Skeletal muscle satellite cell (primary cell): ENCODE measurements around the gene CYB561D2.
A peak's percentile ranks its signal among the peaks of the same experiment; 100 is the strongest.

Source experiments
- H3K27me3 ChIP-seq: 2 replicates; pipeline ENCODE4 v1.7.0; 2013; ENCODE audit warnings: low read length; ENCODE audit not compliant: control insufficient read depth, insufficient read depth
- H3K36me3 ChIP-seq: 2 replicates; pipeline ENCODE4 v1.7.0; 2013; ENCODE audit warnings: mild to moderate bottlenecking, control low read depth, low read length; ENCODE audit not compliant: insufficient read depth
- H3K4me1 ChIP-seq: 2 replicates; pipeline ENCODE4 v1.7.0; 2013; ENCODE audit warnings: low read length; ENCODE audit not compliant: control insufficient read depth, insufficient read depth
- H3K4me2 ChIP-seq: 2 replicates; pipeline ENCODE4 v1.7.0; 2013; ENCODE audit warnings: mild to moderate bottlenecking, low read length
- H3K4me3 ChIP-seq: 2 replicates; pipeline ENCODE4 v1.7.0; 2013; ENCODE audit warnings: low read length
- H3K9ac ChIP-seq: 2 replicates; pipeline ENCODE4 v1.7.0; 2013; ENCODE audit warnings: mild to moderate bottlenecking, low read depth, low read length, moderate library complexity
- H3K9me3 ChIP-seq: replicated peaks from 2 replicates; pipeline ENCODE4 v1.7.0; 2013; ENCODE audit warnings: mild to moderate bottlenecking, control low read depth, low read length

Gene CYB561D2

DNA sequence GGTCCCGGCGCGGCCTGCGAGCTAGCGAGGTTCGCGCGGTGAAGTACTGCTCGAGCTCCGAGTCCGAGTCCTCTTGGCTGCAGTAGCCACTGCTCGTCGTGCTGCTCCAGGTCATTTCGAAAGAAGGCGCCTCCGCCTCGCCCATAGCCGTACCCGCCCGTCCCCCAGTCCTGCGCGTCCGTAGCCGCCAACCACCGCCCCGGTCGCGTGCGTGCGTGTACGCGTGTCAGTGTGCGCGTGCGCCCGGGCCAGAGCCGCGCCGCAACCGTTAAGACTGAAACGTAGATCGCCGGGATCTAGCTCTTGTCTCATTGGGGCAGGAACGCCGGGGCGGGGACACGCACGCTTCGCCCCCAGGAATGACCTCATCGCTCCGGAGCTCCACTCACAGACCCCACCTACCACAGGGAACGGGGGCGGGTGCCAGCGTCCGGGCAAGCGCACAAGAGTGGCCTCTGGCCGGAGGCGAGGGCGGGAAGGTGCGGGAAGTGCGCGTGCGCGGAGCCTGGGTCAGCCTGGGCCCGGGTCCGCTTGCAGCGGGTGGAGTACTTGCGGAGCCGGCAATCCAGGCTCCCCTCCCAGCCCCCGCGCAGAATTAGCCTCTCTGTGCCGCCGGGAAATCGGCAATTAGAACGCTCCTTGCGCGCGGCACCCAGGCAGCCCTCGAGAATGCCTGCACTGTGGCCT is 13.3 kb upstream of the CYB561D2 start:
- H3K36me3 ChIP-seq: no peaks in the 10 kb centered on the region
- H3K9me3 ChIP-seq: no peaks in the 10 kb centered on the region
- H3K4me2 ChIP-seq: peak overlapping the region; percentile 81
- H3K4me3 ChIP-seq: peak overlapping the region; percentile 98
- H3K9ac ChIP-seq: peak overlapping the region; percentile 94
- no peaks in the 10 kb centered on the region for H3K27me3 ChIP-seq
- peaks cover 69% of the 10 kb centered on the region for H3K4me1 ChIP-seq

- Histone ChIP-seq H3K27me3 (no peaks in the 10 kb centered on the region), H3K9me3 (no peaks in the 10 kb centered on the region), H3K36me3 (no peaks in the 10 kb centered on the region), H3K4me3 (peak overlapping the region; percentile 21), H3K4me1 (peaks cover 60% of the 10 kb centered on the region), H3K9ac (no peak overlapping the region), H3K4me2 (peak overlapping the region; percentile 81)
Measured at GRCh38 chr3:50338965-50339364, 11.7 kb upstream of the CYB561D2 start.

GRCh38 chr3:50339485-50340146 is 11.0 kb upstream of the CYB561D2 start:
- H3K27me3 ChIP-seq: no peaks in the 10 kb centered on the region
- no peaks in the 10 kb centered on the region for H3K9me3 ChIP-seq
- no peaks in the 10 kb centered on the region for H3K36me3 ChIP-seq
- peak overlapping the region; percentile 81 for H3K4me2 ChIP-seq
- peaks cover 53% of the 10 kb centered on the region for H3K4me1 ChIP-seq
- H3K4me3 ChIP-seq: peak overlapping the region; percentile 79
- H3K9ac ChIP-seq: peak overlapping the region; percentile 82

- Histone ChIP-seq H3K36me3 (no peaks in the 10 kb centered on the region), H3K9me3 (no peaks in the 10 kb centered on the region), H3K9ac (peak overlapping the region; percentile 82), H3K27me3 (no peaks in the 10 kb centered on the region), H3K4me1 (peaks cover 49% of the 10 kb centered on the region), H3K4me2 (peak overlapping the region; percentile 81), H3K4me3 (peak overlapping the region; percentile 79)
Measured at GRCh38 chr3:50340147-50340447, 10.6 kb upstream of the CYB561D2 start.

GRCh38 chr3:50340448-50341329 is 10.0 kb upstream of the CYB561D2 start, which contains the start of gene RASSF1:
Gene RASSF1 (minus strand): TSS chr3:50340836. CDS start chr3:50340805, 31 bp downstream.
- H3K9ac ChIP-seq: peak within 1 kb of the TSS; percentile 82
- H3K36me3 ChIP-seq: no peaks in the 10 kb centered on the region
- peak within 1 kb of the TSS; percentile 81 for H3K4me2 ChIP-seq
- peaks cover 49% of the 10 kb centered on the region for H3K4me1 ChIP-seq
- H3K9me3 ChIP-seq: no peaks in the 10 kb centered on the region
- H3K27me3 ChIP-seq: no peaks in the 10 kb centered on the region
- H3K4me3 ChIP-seq: peak within 1 kb of the TSS; percentile 79

GRCh38 chr3:50341537-50341936 is 9.1 kb upstream of the CYB561D2 start:
- H3K36me3 ChIP-seq: no peaks in the 10 kb centered on the region
- no peaks in the 10 kb centered on the region for H3K27me3 ChIP-seq
- H3K4me1 ChIP-seq: peaks cover 46% of the 10 kb centered on the region
- no peaks in the 10 kb centered on the region for H3K9me3 ChIP-seq
- peak overlapping the region; percentile 79 for H3K4me3 ChIP-seq
- H3K9ac ChIP-seq: peak overlapping the region; percentile 82
- H3K4me2 ChIP-seq: peak overlapping the region; percentile 81

DNA sequence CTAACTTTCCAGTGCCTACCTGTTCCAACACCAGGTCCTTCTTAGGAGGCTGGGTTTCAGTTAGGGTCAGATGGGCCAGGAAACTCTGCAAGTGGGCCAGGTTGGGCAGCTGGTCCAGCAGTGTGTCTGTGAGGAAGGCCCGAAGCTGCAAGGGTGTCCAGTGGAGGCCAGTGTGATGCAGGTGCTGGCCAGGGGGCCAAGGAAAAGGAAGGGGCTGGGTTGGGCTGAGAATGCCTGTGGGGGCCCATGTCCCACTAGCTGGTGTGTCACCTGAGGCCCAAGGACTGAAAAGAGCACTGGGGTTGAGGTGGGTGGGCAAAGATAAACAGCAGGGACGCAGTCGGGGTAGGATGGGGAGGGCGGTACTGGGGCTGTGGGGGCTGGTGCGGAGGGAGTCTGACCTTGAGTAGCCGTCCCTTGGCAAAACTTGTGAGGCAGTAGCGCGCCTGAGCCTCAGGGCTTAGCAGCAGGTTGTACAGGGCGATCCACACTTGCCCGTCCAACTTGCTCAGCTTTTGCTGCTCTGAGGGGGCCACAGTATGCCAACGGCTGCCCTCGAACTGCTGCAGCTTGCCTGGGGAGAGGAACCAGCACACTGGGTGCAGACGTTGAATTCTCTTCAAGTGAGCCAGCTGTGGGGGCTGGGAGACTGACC is 8.5 kb upstream of the CYB561D2 start:
- H3K4me1 ChIP-seq: peaks cover 46% of the 10 kb centered on the region

GRCh38 chr3:50342813-50343633 is 7.6 kb upstream of the CYB561D2 start:
- H3K4me1 ChIP-seq: peaks cover 40% of the 10 kb centered on the region

More for the DNA sequence above, 8.5 kb upstream of the CYB561D2 start:
- H3K9me3 ChIP-seq: no peaks in the 10 kb centered on the region
- no peaks in the 10 kb centered on the region for H3K27me3 ChIP-seq
- no peaks in the 10 kb centered on the region for H3K36me3 ChIP-seq
- no peak overlapping the region for H3K9ac ChIP-seq
- no peak overlapping the region for H3K4me3 ChIP-seq
- peak overlapping the region; percentile 81 for H3K4me2 ChIP-seq

DNA sequence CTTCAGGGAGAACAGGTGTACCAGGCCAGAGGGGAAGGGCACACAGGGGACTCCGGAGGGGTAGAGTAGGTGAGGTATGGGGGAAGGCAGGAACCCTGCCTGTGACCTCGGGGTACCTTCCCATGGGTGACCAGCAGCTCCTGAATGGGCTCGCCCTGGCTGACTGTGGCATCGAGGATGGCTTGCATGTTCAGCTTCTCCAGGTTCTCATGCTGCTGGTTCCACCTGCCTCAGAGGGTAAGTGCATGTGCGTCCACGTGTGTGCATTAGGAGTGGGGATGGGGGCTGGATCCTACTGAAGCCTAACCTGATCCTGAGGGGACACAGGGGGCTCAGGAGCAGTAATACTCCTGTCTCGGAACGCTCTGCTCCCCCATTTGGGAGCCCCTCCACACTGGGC is 5.7 kb upstream of the CYB561D2 start:
- H3K9me3 ChIP-seq: no peaks in the 10 kb centered on the region
- peak overlapping the region; percentile 22 for H3K9ac ChIP-seq
- H3K4me2 ChIP-seq: peak overlapping the region; percentile 94
- H3K27me3 ChIP-seq: no peaks in the 10 kb centered on the region
- peaks cover 4% of the 10 kb centered on the region for H3K36me3 ChIP-seq
- peak overlapping the region; percentile 70 for H3K4me3 ChIP-seq
- H3K4me1 ChIP-seq: peaks cover 36% of the 10 kb centered on the region

More at GRCh38 chr3:50342813-50343633, 7.6 kb upstream of the CYB561D2 start:
- no peak overlapping the region for H3K4me2 ChIP-seq
- H3K4me3 ChIP-seq: no peak overlapping the region
- no peaks in the 10 kb centered on the region for H3K36me3 ChIP-seq
- H3K27me3 ChIP-seq: no peaks in the 10 kb centered on the region
- no peaks in the 10 kb centered on the region for H3K9me3 ChIP-seq
- H3K9ac ChIP-seq: no peak overlapping the region

- Histone ChIP-seq H3K4me1 (peaks cover 35% of the 10 kb centered on the region), H3K4me2 (peak within 1 kb of the TSS; percentile 94), H3K36me3 (peaks cover 4% of the 10 kb centered on the region), H3K9me3 (no peaks in the 10 kb centered on the region), H3K9ac (peak within 1 kb of the TSS; percentile 22), H3K27me3 (no peaks in the 10 kb centered on the region), H3K4me3 (peak within 1 kb of the TSS; percentile 70)
Measured at GRCh38 chr3:50345586-50346234, 5.0 kb upstream of the CYB561D2 start, which contains the start of gene ZMYND10. Gene ZMYND10 (minus strand): TSS chr3:50345732. CDS start chr3:50345579, 153 bp downstream.
